CD8-positive, alpha-beta memory T cell (primary cell): ENCODE measurements around the gene ANKRD33B. TPM values are rescaled to one million over a fixed set of nuclear protein-coding genes. Genes with fewer than 3 reads are reported as not detected.

Experiments
- CTCF ChIA-PET: fragments of 350-600 bp; sonication (Branson Sonifier 250); formaldehyde crosslinking; loops from one replicate; lab custom pipeline; 2021; ENCODE audit warnings: antibody characterized with exemption; lab: Charles Lee
- POLR2A ChIA-PET: fragments of 350-600 bp; sonication (Branson Sonifier 250); formaldehyde crosslinking; loops from one replicate; lab custom pipeline; 2021; ENCODE audit warnings: antibody characterized with exemption; lab: Charles Lee
- DNase-seq, 5 donors: peaks; one replicate each; pipeline versions ENCODE4 v3.0.0 to v3.0.0-alpha.2; 2020 to 2022; ENCODE audit warnings: mixed read lengths in 1 of 5
- H3K27ac ChIP-seq: one replicate; pipeline ENCODE4 v1.7.0; 2013; ENCODE audit warnings: low read depth, mild to moderate bottlenecking, low read length, moderate library complexity
- H3K27me3 ChIP-seq: 2 replicates; pipeline ENCODE4 v1.7.0; 2013; ENCODE audit warnings: low read length, mild to moderate bottlenecking; ENCODE audit not compliant: insufficient read depth, poor library complexity, severe bottlenecking
- H3K36me3 ChIP-seq: 2 replicates; pipeline ENCODE4 v1.7.0; 2013; ENCODE audit warnings: mild to moderate bottlenecking, low read length, moderate library complexity; ENCODE audit not compliant: insufficient read depth
- H3K4me1 ChIP-seq: 2 replicates; pipeline ENCODE4 v1.7.0; 2013; ENCODE audit warnings: mild to moderate bottlenecking, low read length, moderate library complexity; ENCODE audit not compliant: insufficient read depth
- H3K4me3 ChIP-seq: 2 replicates; pipeline ENCODE4 v1.7.0; 2013; ENCODE audit warnings: mild to moderate bottlenecking, low read length
- H3K9me3 ChIP-seq: 2 replicates; pipeline ENCODE4 v1.7.0; 2013; ENCODE audit warnings: mild to moderate bottlenecking, low read length
- H3K27ac Mint-ChIP-seq, 8 donors: one replicate each; pipeline ENCODE4 v1.8.0; 2020 to 2021; ENCODE audit warnings: mixed read lengths in 8 of 8, mild to moderate bottlenecking in 6 of 8, inconsistent platforms in 3 of 8, moderate library complexity in 3 of 8
- H3K27me3 Mint-ChIP-seq, 2 donors: one replicate each; pipeline ENCODE4 v1.8.0; 2020 to 2021; ENCODE audit warnings: mixed read lengths in 2 of 2, mild to moderate bottlenecking in 1 of 2, moderate library complexity in 1 of 2
- H3K36me3 Mint-ChIP-seq, 3 donors: one replicate each; pipeline ENCODE4 v1.8.0; 2020 to 2021; ENCODE audit warnings: mixed read lengths in 3 of 3, inconsistent platforms in 1 of 3, mild to moderate bottlenecking in 1 of 3
- H3K4me1 Mint-ChIP-seq, 3 donors: one replicate each; pipeline ENCODE4 v1.8.0; 2020 to 2021; ENCODE audit warnings: mixed read lengths in 3 of 3, inconsistent platforms in 1 of 3, mild to moderate bottlenecking in 1 of 3
- H3K4me3 Mint-ChIP-seq, 7 donors: one replicate each; pipeline ENCODE4 v1.8.0; 2020 to 2021; ENCODE audit warnings: mixed read lengths in 7 of 7, mild to moderate bottlenecking in 6 of 7, moderate library complexity in 4 of 7, inconsistent platforms in 2 of 7
- H3K9me3 Mint-ChIP-seq, 5 donors: one replicate each; pipeline ENCODE4 v1.8.0; 2020 to 2022; ENCODE audit warnings: mixed read lengths in 5 of 5, mild to moderate bottlenecking in 3 of 5, moderate library complexity in 2 of 5, inconsistent platforms in 1 of 5
- polyA plus RNA-seq: library from polyadenylated mRNA; unstranded; fragments of 300-500 nt; fragmentation: Illumina TruSeq; gene quantifications from one replicate; pipeline ENCODE4 v1.2.3, GENCODE V29; 2021
- total RNA-seq, 2 experiments: library from RNA; stranded (reverse); gene quantifications; one replicate each; pipeline ENCODE4 v1.2.3, GENCODE V29; 2021

Gene ANKRD33B
- total and polyA plus RNA-seq, 3 experiments from 2014 or later, result 0.06 to 32.7 (median 29.6) TPM

DNA sequence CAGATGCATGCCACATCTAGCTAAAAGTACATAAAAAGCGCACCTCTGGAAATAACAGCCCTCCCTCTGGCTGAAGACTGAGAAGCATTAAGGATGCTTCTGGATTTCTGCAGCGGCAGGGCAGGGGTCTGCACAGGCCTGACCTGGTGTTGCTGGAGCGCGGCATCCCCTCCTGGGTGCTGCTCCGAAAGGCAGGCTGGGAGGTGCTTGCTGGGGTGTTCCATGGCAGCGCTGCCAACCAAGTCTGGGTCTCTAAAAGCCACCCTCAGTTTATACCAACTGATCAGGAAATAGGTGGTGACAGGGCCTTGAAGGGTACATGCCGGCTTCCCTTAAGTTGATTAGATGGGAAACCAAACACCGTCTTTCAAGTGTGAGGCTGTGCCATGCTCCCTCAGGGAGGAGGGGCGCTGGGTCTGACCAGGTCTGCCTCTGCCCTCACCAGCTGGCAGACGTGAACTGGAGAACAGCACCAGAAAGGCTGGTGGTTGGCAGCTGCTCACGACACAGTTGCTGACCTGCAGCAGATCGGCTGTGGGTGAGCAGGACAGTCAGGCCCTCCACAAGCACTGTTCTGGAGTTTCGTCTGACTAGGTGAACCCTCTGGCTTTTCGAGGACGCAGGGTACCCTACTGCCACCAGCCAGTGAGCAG is 115.6 kb downstream of the ANKRD33B start:
- no peaks in the 10 kb centered on the region for H3K27me3 Mint-ChIP-seq
- H3K9me3 ChIP-seq, result no peaks in the 10 kb centered on the region
- CTCF ChIA-PET, result no interaction called here
- POLR2A ChIA-PET, result no interaction called here
- no peak for DNase-seq
- H3K9me3 Mint-ChIP-seq, result peaks cover 2 to 9% (median 5%) of the 10 kb centered on the region in 5 donors
- no peak overlapping the region for H3K4me3 Mint-ChIP-seq
- H3K4me1 ChIP-seq, result no peaks in the 10 kb centered on the region
- no peak overlapping the region for H3K27ac ChIP-seq
- H3K4me1 Mint-ChIP-seq, result no peaks in the 10 kb centered on the region
- no peaks in the 10 kb centered on the region for H3K27me3 ChIP-seq
- no peak overlapping the region for H3K4me3 ChIP-seq
- peaks cover 11 to 63% (median 33%) of the 10 kb centered on the region in 3 donors for H3K36me3 Mint-ChIP-seq
- H3K27ac Mint-ChIP-seq, result peak overlapping the region in 2 of 8 donors; percentile 14 to 87
- peaks cover 13% of the 10 kb centered on the region for H3K36me3 ChIP-seq

DNA sequence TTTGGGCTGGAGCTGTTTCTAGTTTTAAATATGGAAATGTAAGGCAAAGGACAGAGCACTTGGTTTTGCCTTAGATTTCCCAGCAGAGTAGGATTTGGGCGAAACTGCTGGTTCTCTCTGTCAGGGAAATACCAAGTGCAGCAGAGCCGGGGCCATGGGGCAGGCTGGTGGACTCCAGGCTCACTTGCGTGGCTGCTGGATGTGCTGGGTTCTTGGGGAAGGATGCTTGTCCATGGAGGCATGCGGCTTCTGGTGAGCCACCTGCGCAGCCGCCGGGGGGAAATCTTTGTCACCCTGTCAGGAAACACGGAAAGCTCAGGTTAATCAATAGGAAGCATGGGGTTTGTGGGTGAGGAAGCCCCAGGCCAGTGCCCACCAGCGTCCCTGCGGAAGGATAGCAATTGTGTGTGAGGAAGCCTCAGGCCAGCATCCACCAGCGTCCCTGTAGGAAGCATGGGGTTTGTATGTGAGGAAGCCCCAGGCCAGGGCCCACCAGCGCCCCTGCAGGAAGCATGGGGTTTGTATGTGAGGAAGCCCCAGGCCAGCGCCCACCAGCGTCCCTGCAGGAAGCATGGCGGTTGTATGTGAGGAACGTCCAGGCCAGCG is 117.1 kb downstream of the ANKRD33B start:
- Mint-ChIP-seq H3K36me3 (peaks cover 11 to 74% (median 33%) of the 10 kb centered on the region in 3 donors), H3K9me3 (peaks cover 2 to 9% (median 5%) of the 10 kb centered on the region in 5 donors), H3K27me3 (no peaks in the 10 kb centered on the region), H3K4me3 (no peak overlapping the region), H3K4me1 (peaks cover 0 to 7% (median 1%) of the 10 kb centered on the region in 3 donors), H3K27ac (no peak overlapping the region)
- POLR2A ChIA-PET, result no interaction called here
- H3K4me1 ChIP-seq, result no peaks in the 10 kb centered on the region
- CTCF ChIA-PET, result no interaction called here
- H3K9me3 ChIP-seq, result no peaks in the 10 kb centered on the region
- H3K4me3 ChIP-seq, result no peak overlapping the region
- peaks cover 13% of the 10 kb centered on the region for H3K36me3 ChIP-seq
- H3K27me3 ChIP-seq, result no peaks in the 10 kb centered on the region
- DNase-seq, result no peak
- no peak overlapping the region for H3K27ac ChIP-seq

DNA sequence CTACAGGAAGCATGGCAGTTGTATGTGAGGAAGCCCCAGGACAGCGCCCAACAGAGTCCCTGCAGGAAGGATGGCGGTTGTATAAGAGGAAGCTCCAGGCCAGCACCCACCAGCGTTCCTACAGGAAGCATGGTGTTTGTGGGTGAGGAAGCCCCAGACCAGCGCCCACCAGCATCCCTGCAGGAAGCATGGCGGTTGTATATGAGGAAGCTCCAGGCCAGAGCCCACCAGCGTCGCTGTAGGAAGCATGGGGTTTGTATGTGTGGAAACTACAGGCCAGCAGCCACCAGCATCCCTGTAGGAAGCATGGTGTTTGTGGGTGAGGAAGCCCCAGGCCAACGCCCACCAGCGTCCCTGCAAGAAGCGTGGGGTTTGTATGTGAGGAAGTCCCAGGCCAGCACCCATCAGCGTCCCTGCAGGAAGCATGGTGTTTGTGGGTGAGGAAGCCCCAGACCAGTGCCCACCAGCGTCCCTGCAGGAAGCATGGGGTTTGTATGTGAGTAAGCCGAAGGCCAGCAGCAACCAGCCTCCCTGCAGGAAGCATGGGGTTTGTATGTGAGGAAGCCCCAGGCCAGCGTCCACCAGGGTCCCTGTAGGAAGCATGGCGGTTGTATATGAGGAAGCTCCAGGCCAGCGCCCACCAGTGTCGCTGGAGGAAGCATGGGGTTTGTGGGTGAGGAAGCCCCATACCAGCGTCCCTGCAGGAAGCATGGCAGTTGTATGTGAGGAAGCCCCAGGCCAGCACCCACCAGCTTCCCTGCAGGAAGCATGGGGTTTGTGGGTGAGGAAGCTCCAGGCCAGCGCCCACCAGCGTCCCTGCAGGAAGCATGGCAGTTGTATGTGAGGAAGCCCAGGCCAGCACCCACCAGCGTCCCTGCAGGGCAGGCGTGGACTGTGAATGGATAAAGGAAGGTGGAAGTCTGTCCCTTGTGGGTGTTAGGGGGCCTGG is 118.1 kb downstream of the ANKRD33B start:
- Mint-ChIP-seq H3K9me3 (peaks cover 0 to 9% (median 2%) of the 10 kb centered on the region in 5 donors), H3K4me1 (peaks cover 0 to 9% (median 4%) of the 10 kb centered on the region in 3 donors), H3K4me3 (peak overlapping the region in 1 of 7 donors; percentile 54), H3K27me3 (no peaks in the 10 kb centered on the region), H3K36me3 (peaks cover 12 to 74% (median 32%) of the 10 kb centered on the region in 3 donors), H3K27ac (peak overlapping the region in 1 of 8 donors; percentile 33)
- Histone ChIP-seq H3K4me1 (no peaks in the 10 kb centered on the region), H3K4me3 (no peak overlapping the region), H3K27ac (no peak overlapping the region), H3K36me3 (peaks cover 13% of the 10 kb centered on the region), H3K9me3 (no peaks in the 10 kb centered on the region), H3K27me3 (no peaks in the 10 kb centered on the region)
- CTCF ChIA-PET, result no interaction called here
- POLR2A ChIA-PET, result no interaction called here
- no peak for DNase-seq

DNA sequence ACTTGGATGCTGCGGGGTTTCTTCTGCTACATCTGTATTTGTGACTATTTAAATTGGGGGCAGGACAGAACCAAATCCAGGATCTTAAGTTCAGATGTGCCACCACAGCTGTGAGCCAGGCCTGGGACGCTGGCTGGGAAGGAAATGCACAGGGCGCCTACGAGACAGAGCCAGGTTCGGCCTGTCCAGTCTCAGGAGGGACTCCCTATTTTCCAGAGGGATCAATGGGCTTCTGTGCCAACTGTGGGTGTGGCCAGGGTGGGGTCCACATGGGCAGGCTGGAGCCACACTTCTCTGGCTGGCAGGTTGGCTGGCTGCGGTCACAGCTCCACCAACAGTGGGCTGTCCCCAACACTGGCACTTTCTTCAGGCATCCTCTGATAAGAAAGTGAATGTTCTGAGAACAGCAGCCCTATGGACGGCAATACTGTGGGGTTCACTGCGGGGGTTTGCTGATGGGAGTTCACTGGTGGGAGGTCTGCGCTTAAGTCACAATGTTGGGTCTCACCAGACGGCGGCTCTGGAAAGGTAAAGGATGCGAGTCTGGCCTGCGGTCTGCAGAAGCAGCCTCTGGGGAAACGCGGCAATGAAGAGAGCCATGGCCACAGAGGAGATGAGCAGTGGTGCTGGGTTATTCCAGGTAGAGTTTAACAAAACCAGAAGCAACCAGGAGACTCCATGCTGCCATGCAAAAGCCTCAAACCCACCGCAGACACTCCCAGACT is 119.1 kb downstream of the ANKRD33B start:
- Histone ChIP-seq H3K4me3 (no peak overlapping the region), H3K27me3 (no peaks in the 10 kb centered on the region), H3K36me3 (peaks cover 13% of the 10 kb centered on the region), H3K27ac (no peak overlapping the region), H3K9me3 (no peaks in the 10 kb centered on the region), H3K4me1 (no peaks in the 10 kb centered on the region)
- Mint-ChIP-seq H3K27ac (peak overlapping the region in 1 of 8 donors; percentile 43), H3K27me3 (no peaks in the 10 kb centered on the region), H3K4me3 (no peak overlapping the region), H3K9me3 (peaks cover 0 to 1% (median 0%) of the 10 kb centered on the region in 5 donors), H3K36me3 (peaks cover 13 to 75% (median 25%) of the 10 kb centered on the region in 3 donors), H3K4me1 (peaks cover 0 to 12% (median 4%) of the 10 kb centered on the region in 3 donors)
- ChIA-PET POLR2A (no interaction called here), CTCF (no interaction called here)
- DNase-seq, result no peak

DNA sequence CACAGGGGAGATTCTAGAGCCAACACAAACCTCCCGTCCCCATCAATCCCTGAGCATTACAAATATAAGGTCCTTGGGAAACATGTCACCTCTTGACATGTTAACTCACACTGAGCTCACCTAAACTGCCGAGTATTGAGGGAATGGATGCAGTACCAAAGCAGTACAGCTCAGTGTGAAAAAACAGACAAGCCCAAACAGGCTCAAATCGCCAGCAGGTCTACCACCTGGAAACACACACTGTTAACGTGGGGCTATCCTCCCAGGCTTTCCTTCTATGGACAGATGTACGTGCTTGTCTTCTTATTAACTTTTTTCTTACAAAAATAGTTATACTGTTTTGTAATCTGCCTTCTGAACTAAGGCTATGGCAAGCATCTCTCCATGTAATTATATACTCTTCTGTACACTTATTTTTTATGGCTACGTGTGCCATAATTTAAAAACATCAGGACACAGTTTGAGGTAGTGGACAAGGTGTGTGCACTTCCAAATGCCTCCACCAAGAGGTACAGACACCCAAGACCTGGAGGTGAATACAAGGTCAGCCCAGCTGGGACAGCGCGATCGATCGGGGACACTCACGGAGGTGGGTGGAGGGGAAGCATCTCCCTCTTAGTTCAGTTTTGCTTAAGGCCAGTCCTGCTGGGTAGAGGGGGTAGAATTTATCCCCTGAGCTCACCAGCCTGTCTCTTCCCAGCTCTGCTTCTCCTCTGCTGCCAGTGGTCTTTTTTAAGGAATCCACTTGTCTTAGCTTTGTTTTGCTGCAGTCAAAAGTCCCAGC is 120.6 kb downstream of the ANKRD33B start:
- peaks cover 0 to 12% (median 4%) of the 10 kb centered on the region in 3 donors for H3K4me1 Mint-ChIP-seq
- Histone ChIP-seq H3K27ac (no peak overlapping the region), H3K27me3 (no peaks in the 10 kb centered on the region), H3K4me1 (no peaks in the 10 kb centered on the region), H3K36me3 (peaks cover 7% of the 10 kb centered on the region), H3K4me3 (no peak overlapping the region), H3K9me3 (no peaks in the 10 kb centered on the region)
- DNase-seq, result no peak
- no peaks in the 10 kb centered on the region for H3K27me3 Mint-ChIP-seq
- ChIA-PET POLR2A (no interaction called here), CTCF (no interaction called here)
- H3K9me3 Mint-ChIP-seq, result no peaks in the 10 kb centered on the region
- H3K36me3 Mint-ChIP-seq, result peaks cover 12 to 66% (median 17%) of the 10 kb centered on the region in 3 donors
- H3K27ac Mint-ChIP-seq, result peak overlapping the region in 1 of 8 donors; percentile 32
- no peak overlapping the region for H3K4me3 Mint-ChIP-seq

DNA sequence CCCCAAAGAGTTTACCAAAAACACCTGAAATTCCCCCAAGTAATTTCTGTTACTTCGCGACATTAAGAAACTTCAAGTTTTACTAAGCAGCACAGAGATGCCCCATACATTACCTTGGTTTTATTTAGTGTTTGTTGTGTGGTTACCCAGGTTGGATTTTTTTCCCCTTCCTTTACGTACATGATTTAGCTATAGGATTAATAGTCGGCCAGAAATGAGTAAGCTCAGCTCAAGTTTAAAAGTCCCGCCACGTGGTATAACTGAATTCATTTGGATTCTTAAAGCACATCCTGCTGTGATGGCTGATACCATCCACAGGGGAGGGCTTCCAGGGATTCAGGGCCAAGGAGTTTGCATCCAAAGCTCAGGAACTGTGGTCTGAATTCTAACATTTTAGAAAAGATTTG is 121.2 kb downstream of the ANKRD33B start:
- Mint-ChIP-seq H3K4me3 (no peak overlapping the region), H3K9me3 (no peaks in the 10 kb centered on the region), H3K36me3 (peaks cover 10 to 60% (median 12%) of the 10 kb centered on the region in 3 donors), H3K27ac (no peak overlapping the region), H3K4me1 (peaks cover 0 to 12% (median 4%) of the 10 kb centered on the region in 3 donors), H3K27me3 (no peaks in the 10 kb centered on the region)
- no peak overlapping the region for H3K27ac ChIP-seq
- no peaks in the 10 kb centered on the region for H3K9me3 ChIP-seq
- H3K4me3 ChIP-seq, result no peak overlapping the region
- H3K27me3 ChIP-seq, result no peaks in the 10 kb centered on the region
- H3K4me1 ChIP-seq, result no peaks in the 10 kb centered on the region
- H3K36me3 ChIP-seq, result peaks cover 1% of the 10 kb centered on the region
- POLR2A ChIA-PET, result no interaction called here
- CTCF ChIA-PET, result no interaction called here
- no peak for DNase-seq

DNA sequence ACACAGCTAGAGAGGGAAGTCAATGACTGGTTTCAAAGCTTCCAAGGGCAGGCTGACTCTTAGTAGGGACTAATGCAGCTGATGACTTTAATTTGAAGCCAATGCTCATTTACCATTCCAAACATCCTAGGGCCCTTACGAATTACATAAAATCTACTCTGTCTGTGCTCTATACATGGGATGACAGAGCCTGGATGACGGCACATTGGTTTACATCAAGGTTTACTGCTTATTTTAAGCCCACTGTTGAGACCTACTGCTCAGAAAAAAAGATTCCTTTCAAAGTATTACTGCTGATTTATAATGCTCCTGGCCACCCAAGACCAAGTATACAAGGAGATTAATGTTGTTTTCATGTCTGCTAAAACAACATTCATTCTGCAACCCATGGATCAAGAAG is 123.0 kb downstream of the ANKRD33B start:
- Histone ChIP-seq H3K9me3 (no peaks in the 10 kb centered on the region), H3K27ac (no peak overlapping the region), H3K4me3 (no peak overlapping the region), H3K27me3 (no peaks in the 10 kb centered on the region), H3K4me1 (no peaks in the 10 kb centered on the region), H3K36me3 (no peaks in the 10 kb centered on the region)
- Mint-ChIP-seq H3K4me3 (no peak overlapping the region), H3K4me1 (peaks cover 0 to 12% (median 4%) of the 10 kb centered on the region in 3 donors), H3K27ac (no peak overlapping the region), H3K36me3 (peaks cover 8 to 51% (median 12%) of the 10 kb centered on the region in 3 donors), H3K27me3 (no peaks in the 10 kb centered on the region), H3K9me3 (no peaks in the 10 kb centered on the region)
- ChIA-PET POLR2A (no interaction called here), CTCF (no interaction called here)
- DNase-seq, result no peak
